Heart right ventricle (tissue), 16 donors: Measurements from ENCODE around the gene TCEAL8. TPM values are rescaled to one million over a fixed set of nuclear protein-coding genes. Genes with fewer than 3 reads are reported as not detected.
A peak's percentile ranks its signal among the peaks of the same experiment; 100 is the strongest.

Experiments
- ATAC-seq, 8 donors: fragments of 200-7000 bp; cut with Tn5 transposase; one replicate each; pipeline ENCODE4 v1.9.1; 2020; ENCODE audit warnings: mild to moderate bottlenecking in 8 of 8, moderate library complexity in 8 of 8, moderate number of reproducible peaks in 1 of 8
- DNase-seq, 2 donors: peaks; one replicate each; pipeline ENCODE4 v3.0.0-alpha.2; 2020
- H3K27ac ChIP-seq, 10 donors: fragments of 200-600 bp; sonication (generic) in 2 of 10; one replicate each; pipeline versions ENCODE4 v1.5.0 to v1.8.0; 2020 to 2022; ENCODE audit warnings: mild to moderate bottlenecking in 3 of 10
- H3K27me3 ChIP-seq, 7 donors: fragments of 200-600 bp; one replicate each; pipeline ENCODE4 v1.8.0; 2021 to 2022; ENCODE audit warnings: mild to moderate bottlenecking in 2 of 7
- H3K36me3 ChIP-seq, 9 donors: fragments of 200-600 bp; sonication (generic) in 1 of 9; one replicate each; pipeline versions ENCODE4 v1.5.0 to v1.8.0; 2020 to 2022; ENCODE audit warnings: mild to moderate bottlenecking in 2 of 9
- H3K4me1 ChIP-seq, 9 donors: fragments of 200-600 bp; sonication (generic) in 1 of 9; one replicate each; pipeline versions ENCODE4 v1.5.0 to v1.8.0; 2020 to 2022; ENCODE audit warnings: mild to moderate bottlenecking in 4 of 9
- H3K4me3 ChIP-seq, 10 donors: fragments of 200-600 bp; sonication (generic) in 2 of 10; one replicate each; pipeline versions ENCODE4 v1.5.0 to v1.8.0; 2020 to 2022; ENCODE audit warnings: mild to moderate bottlenecking in 7 of 10, moderate library complexity in 2 of 10
- H3K9me3 ChIP-seq, 11 donors: fragments of 200-600 bp in 10 of 11; sonication (generic) in 2 of 11; one replicate each; pipeline versions ENCODE4 v1.5.0 to v1.8.0; 2013 to 2022; ENCODE audit warnings: mild to moderate bottlenecking in 2 of 11, control low read depth in 1 of 11, moderate library complexity in 1 of 11
- WGBS, 2 donors: extraction: QIAGEN DNeasy Blood & Tissue Kit; methylation state at CpG; one replicate each; pipeline ENCODE4 v1.1.7; 2013; ENCODE audit warnings: inconsistent platforms in 1 of 2; 5-methylcytosine and 5-hydroxymethylcytosine counted together
- intact Hi-C, 10 donors: fragments of 100-400 bp; cut with DNase I; formaldehyde crosslinking; loops; one replicate each; pipeline versions ENCODE4 v1.11.1 to v1.14.2; 2022
- polyA plus RNA-seq, 2 donors: library from polyadenylated mRNA; stranded (reverse); fragments of 200-250 nt; gene quantifications; one replicate each; pipeline ENCODE4 v1.2.3, GENCODE V29; 2013
- total RNA-seq, 10 donors: library from RNA; stranded (reverse); fragmentation: NEBNext Ultra II Directional in 3 of 10; extraction: Animal tissue kit (Norgen Biotek cat#: 25700) in 3 of 10; gene quantifications; one replicate each; pipeline versions ENCODE4 v1.2.1 to v1.2.4, GENCODE V29; 2021 to 2023
- TF ChIP-seq, protein P1 (sequence below), 9 donors: fragments of 200-600 bp; sonication (generic) in 2 of 9; IDR thresholded peaks; one replicate each; pipeline versions ENCODE4 v1.5.0 to v1.8.0; 2021 to 2022; ENCODE audit warnings: antibody characterized with exemption in 9 of 9, mild to moderate bottlenecking in 5 of 9, moderate library complexity in 1 of 9
- donor health status: Arrhythmogenic right ventricular cardiomyopathy.
- donor health status: ischemic (EF 13 %, LVEDD 7.1; RV severe dilation, severe dysfunction).
- donor health status: healthy with polysubstance abuse.
- donor health status: DM: no; HTN: yes; CAD: no.
- donor health status: DM: no; HTN: no; CAD: no.
- donor health status: ischemic (EF 25% LVEDD 6.9; RV normal size, moderate dysfunction).
- donor health status: ischemic (EF 25% LVEDD 5.7; RV mildly dilated, moderate dysfunction).
- donor health status: healthy.
- donor health status: DM: yes; HTN: yes; CAD: no.
- donor health status: Ischemic cardiomyopathy.
- donor health status: ischemic (EF 35%, LVEDD 5.7; RV mildly dilated, moderate dysfunction).
- donor health status: nonischemic (EF 11% LVEDD 7.7; RV severe dilation, severe dysfunction).
- donor health status: DM: yes; HTN: yes; CAD: no.
- donor health status: PGD.
- donor health status: ischemic (EF 29% LVEDD 5.4; RV normal size, mild dysfunction).
- donor health status: nonischemic (EF 23%, LVEDD 6.1; RV moderate dilation, normal function).

The TCEAL8 gene
- total and polyA plus RNA-seq, 12 donors = 39.2 to 56.6 (median 51.2) TPM

DNA sequence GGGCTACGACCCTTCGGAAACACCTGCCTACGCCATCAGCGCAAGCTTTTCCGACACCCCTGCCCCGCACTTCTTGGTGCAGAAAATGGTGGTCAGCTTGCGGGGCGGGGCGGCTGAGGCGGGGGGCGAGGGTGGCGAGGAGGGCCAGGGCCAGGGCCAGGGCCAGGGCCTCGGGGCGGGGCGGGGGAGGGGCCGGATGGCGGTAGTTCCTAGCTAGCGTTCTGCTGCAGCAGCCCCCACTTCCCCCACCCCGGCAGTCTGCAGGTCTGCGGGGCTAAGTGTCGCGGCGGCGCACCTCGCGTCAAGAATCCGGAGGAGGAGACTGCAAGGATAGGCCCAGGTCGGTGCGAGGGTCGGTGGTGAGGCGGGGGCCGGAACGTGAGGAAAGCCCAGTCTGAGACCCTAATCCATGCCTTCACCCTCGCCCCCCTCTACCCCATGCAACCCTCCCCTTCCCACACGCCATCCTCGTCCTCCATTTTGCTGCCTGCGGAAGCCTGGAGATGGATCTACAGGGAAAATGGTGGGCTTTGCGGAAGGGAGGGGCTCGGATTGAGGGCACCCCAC, 39.4 kb downstream of the TCEAL8 start:
- ATAC-seq = peak; percentile 27 to 80 (median 48)
- Histone ChIP-seq H3K27me3 (peaks cover 0 to 50% (median 0%) of the 10 kb centered on the region in 7 donors), H3K9me3 (no peaks in the 10 kb centered on the region), H3K4me1 (no peaks in the 10 kb centered on the region), H3K4me3 (peak overlapping the region; percentile 47 to 85 (median 75)), H3K36me3 (peaks cover 0 to 4% (median 0%) of the 10 kb centered on the region in 9 donors), H3K27ac (peak overlapping the region in 9 of 10 donors; percentile 69 to 88 (median 86))
- intact Hi-C loops = loop anchor here in 7 of 10 donors (5.0 to 10.0 kb wide), 3 partner anchors 37 to 249 kb away; no protein-coding TSS in a partner anchor
- TF ChIP-seq, protein P1, sequence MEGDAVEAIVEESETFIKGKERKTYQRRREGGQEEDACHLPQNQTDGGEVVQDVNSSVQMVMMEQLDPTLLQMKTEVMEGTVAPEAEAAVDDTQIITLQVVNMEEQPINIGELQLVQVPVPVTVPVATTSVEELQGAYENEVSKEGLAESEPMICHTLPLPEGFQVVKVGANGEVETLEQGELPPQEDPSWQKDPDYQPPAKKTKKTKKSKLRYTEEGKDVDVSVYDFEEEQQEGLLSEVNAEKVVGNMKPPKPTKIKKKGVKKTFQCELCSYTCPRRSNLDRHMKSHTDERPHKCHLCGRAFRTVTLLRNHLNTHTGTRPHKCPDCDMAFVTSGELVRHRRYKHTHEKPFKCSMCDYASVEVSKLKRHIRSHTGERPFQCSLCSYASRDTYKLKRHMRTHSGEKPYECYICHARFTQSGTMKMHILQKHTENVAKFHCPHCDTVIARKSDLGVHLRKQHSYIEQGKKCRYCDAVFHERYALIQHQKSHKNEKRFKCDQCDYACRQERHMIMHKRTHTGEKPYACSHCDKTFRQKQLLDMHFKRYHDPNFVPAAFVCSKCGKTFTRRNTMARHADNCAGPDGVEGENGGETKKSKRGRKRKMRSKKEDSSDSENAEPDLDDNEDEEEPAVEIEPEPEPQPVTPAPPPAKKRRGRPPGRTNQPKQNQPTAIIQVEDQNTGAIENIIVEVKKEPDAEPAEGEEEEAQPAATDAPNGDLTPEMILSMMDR (IDR thresholded peaks at IDR 0.05) = no peak
- 7 to 15% methylated on average over 18 to 36 of the region's 39 CpGs for WGBS, 2 donors
- DNase-seq = peak; percentile 5 to 47

DNA sequence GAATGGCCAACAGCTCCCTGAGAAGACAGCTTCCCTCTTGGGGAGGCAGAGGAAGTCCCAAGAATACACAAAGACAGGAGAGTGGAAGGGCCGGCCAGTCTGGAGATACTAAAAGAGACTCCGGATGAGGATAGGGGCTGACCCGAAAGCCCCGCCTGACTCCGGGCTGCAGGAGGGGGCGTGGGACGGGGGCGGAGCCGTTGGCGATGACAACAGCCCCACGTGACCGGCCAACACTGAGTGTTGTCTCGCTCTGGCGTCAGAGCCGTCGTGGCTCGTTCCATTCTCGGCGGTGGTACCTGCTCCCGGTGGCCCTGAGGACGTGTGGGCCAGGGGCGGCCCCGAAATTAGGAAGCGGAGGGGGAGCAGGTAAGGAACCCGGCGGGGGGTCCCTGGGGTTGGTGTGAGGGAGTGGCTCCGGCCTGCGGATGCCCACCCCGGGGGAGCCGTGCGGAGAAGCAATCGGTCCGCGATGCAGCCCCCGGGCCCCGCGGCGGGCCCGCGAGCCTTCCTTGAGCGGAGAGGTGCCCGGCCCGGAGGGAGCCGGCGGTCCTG, 40.0 kb downstream of the TCEAL8 start, which contains the start of gene BEX4:
Gene BEX4 (plus strand): TSS at position 239 of the 555 bp plus-strand sequence. CDS start 1,046 bp downstream, outside the sequence.
- DNase-seq (peak; percentile 81 to 83), ATAC-seq (peak; percentile 97 to 99 (median 98))
- Histone ChIP-seq H3K9me3 (no peaks in the 10 kb centered on the region), H3K4me3 (peak within 1 kb of the TSS; percentile 47 to 85 (median 75)), H3K4me1 (no peaks in the 10 kb centered on the region), H3K36me3 (peaks cover 0 to 4% (median 0%) of the 10 kb centered on the region in 9 donors), H3K27me3 (peaks cover 0 to 50% (median 0%) of the 10 kb centered on the region in 7 donors), H3K27ac (peak within 1 kb of the TSS in 9 of 10 donors; percentile 69 to 88 (median 86))
- WGBS, 2 donors = 1% methylated on average over 23 to 45 of the region's 45 CpGs
- intact Hi-C loops = loop anchor here (5.0 to 10.0 kb wide), 6 partner anchors 32 to 252 kb away; no protein-coding TSS in a partner anchor
- TF ChIP-seq, protein P1 (IDR thresholded peaks at IDR 0.05) = no peak

DNA sequence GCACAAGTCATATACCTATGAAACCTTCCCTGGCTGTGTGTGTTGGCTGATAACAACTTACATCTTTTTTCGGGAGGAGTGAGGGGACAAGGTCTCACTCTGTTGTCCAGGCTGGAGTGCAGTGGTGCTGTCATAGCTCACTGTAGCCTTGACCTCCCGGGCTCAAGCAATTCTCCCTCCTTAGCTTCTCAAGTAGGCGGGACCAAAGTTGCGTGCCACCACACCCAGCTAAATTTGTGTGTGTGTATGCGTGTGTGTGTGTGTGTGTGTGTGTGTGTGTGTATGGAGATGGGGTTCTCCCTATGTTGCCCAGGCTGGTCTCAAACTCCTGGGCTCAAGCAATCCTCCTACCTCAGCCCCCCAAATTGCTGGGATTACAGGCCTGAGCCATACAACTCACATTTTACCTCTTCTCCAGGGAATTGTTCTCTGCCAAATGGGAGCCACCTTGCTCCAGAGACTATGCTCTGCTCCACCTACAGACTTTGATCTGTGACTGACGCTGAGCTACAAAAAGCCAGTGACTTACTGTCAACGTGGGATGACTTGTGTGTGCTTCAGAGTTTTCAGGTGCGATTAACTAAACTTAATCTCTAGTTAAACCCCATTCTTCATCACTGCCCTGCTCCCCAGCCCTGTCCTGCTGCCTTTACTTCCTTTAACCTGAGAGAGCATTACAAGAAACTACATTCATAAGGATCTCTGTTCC, 42.1 kb downstream of the TCEAL8 start:
- intact Hi-C loops = loop anchor here in 7 of 10 donors (5.0 to 10.0 kb wide), 6 partner anchors 34 to 254 kb away; no protein-coding TSS in a partner anchor

More for the DNA sequence above, 42.1 kb downstream of the TCEAL8 start:
- no peaks in the 10 kb centered on the region for H3K4me1 ChIP-seq
- H3K27ac ChIP-seq = no peak overlapping the region
- no peak overlapping the region for H3K4me3 ChIP-seq
- DNase-seq (no peak), ATAC-seq (no peak)
- peaks cover 0 to 4% (median 0%) of the 10 kb centered on the region in 9 donors for H3K36me3 ChIP-seq
- no peaks in the 10 kb centered on the region for H3K9me3 ChIP-seq
- WGBS, 2 donors = 85 to 92% methylated on average over 6 to 8 of the region's 8 CpGs
- TF ChIP-seq, protein P1 (IDR thresholded peaks at IDR 0.05) = no peak
- peaks cover 0 to 53% (median 0%) of the 10 kb centered on the region in 7 donors for H3K27me3 ChIP-seq
